Measurements from ENCODE around the gene GNAI3. TPM values are rescaled to one million over a fixed set of nuclear protein-coding genes. Genes with fewer than 3 reads are reported as not detected.

GNAI3 gene
- polyA plus RNA-seq (ENCODE audit: insufficient read length in 10 of 10): 1 to 10 TPM; 6.7 to 9.7 (median 8.2) TPM
- long read RNA-seq, donor 1, full-length matches to known transcripts: 19 of 19 reads
- long read RNA-seq, donor 1, partial matches to known transcripts: 0 of 19 reads
- long read RNA-seq, donor 1, other reads (novel, unspliced or antisense): 0 of 19 reads
- long read RNA-seq, donor 2, full-length matches to known transcripts: 23 of 23 reads
- long read RNA-seq, donor 2, partial matches to known transcripts: 0 of 23 reads
- long read RNA-seq, donor 2, other reads (novel, unspliced or antisense): 0 of 23 reads
- long read RNA-seq, donor 3: 0 reads
- long read RNA-seq, donor 4, full-length matches to known transcripts: 16 of 16 reads
- long read RNA-seq, donor 4, partial matches to known transcripts: 0 of 16 reads
- long read RNA-seq, donor 4, other reads (novel, unspliced or antisense): 0 of 16 reads
- long read RNA-seq, donor 5, full-length matches to known transcripts: 27 of 220 reads
- long read RNA-seq, donor 5, partial matches to known transcripts: 79 of 220 reads
- long read RNA-seq, donor 5, other reads (novel, unspliced or antisense): 114 of 220 reads
- long read RNA-seq, donor 6, full-length matches to known transcripts: 20 of 25 reads
- long read RNA-seq, donor 6, partial matches to known transcripts: 5 of 25 reads
- long read RNA-seq, donor 6, other reads (novel, unspliced or antisense): 0 of 25 reads
- long read RNA-seq, donor 7, full-length matches to known transcripts: 14 of 14 reads
- long read RNA-seq, donor 7, partial matches to known transcripts: 0 of 14 reads
- long read RNA-seq, donor 7, other reads (novel, unspliced or antisense): 0 of 14 reads
- long read RNA-seq, donor 8, full-length matches to known transcripts: 13 of 18 reads
- long read RNA-seq, donor 8, partial matches to known transcripts: 5 of 18 reads
- long read RNA-seq, donor 8, other reads (novel, unspliced or antisense): 0 of 18 reads
- long read RNA-seq, donor 9, full-length matches to known transcripts: 2 of 2 reads
- long read RNA-seq, donor 9, partial matches to known transcripts: 0 of 2 reads
- long read RNA-seq, donor 9, other reads (novel, unspliced or antisense): 0 of 2 reads

DNA sequence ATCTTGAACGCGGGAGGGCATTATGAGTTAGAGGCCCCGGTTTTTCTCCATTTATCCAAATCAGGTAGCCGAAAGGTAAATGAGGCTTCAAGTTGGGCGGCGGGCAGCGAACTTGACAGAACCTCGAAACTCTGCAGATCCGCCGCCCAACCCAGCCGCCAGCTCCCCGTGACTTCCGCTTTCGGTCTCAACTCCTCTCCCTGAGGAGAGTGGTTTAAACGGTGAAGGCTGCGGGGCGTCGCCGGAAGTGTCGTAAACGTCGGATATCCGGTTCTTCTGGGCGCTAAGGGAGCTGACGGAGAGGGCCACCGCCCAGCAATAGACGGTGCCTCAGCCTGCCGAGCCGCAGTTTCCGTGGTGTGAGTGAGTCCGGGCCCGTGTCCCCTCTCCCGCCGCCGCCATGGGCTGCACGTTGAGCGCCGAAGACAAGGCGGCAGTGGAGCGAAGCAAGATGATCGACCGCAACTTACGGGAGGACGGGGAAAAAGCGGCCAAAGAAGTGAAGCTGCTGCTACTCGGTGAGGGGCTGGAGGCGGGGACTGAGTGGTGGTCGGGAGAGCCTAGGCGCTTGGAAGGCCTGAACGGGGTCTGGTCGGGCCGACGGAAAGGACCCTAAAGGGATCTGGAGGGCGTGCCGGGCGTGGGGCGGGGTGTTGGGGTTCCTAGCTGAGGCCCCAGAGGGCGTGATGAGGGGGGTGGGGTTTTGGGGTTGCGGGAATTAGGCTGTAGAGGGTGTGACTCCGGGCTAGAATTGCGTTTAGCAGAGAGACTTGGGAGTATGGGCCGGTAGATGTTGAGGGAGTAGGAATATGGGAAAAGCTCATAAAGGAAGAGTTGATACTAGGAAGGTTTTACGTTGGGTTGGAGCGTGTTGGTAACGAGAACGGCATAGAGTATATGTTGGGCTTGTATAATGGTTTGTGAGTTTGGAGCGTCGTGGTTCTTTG is at the start of gene GNAI3:
GNAI3 (plus strand) TSS at position 295 of the 947 bp plus-strand sequence; CDS start at position 401, 106 bp downstream.
- DNase-seq: peak; percentile 96 to 99 (median 98)

DNA sequence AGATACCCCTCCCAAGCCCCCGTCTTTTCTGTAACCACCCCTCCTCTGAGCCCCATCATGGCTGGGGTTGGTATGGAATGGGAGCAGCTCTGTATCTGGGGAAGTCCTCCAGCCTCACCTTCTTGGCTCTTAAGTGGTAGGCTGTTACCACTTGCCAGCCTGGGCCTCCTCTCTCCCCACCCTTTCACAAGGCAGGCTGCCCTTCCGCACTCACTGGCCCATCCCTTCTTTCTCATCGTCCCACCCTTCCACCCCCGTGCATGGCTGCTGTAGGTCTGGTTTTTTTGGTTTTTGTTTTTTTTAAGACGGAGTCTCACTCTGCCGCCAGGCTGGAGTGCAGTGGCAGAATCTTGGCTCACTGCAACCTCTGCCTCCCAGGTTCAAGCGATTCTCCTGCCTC is 49.3 kb upstream of the GNAI3 start:
- DNase-seq: no peak

- DNase-seq: no peak
Measured at GRCh38 chr1:109499661-109500536, 48.5 kb upstream of the GNAI3 start.

GRCh38 chr1:109500941-109501381 is 47.5 kb upstream of the GNAI3 start:
- DNase-seq: peak in 1 of 3 donors; percentile 31

DNA sequence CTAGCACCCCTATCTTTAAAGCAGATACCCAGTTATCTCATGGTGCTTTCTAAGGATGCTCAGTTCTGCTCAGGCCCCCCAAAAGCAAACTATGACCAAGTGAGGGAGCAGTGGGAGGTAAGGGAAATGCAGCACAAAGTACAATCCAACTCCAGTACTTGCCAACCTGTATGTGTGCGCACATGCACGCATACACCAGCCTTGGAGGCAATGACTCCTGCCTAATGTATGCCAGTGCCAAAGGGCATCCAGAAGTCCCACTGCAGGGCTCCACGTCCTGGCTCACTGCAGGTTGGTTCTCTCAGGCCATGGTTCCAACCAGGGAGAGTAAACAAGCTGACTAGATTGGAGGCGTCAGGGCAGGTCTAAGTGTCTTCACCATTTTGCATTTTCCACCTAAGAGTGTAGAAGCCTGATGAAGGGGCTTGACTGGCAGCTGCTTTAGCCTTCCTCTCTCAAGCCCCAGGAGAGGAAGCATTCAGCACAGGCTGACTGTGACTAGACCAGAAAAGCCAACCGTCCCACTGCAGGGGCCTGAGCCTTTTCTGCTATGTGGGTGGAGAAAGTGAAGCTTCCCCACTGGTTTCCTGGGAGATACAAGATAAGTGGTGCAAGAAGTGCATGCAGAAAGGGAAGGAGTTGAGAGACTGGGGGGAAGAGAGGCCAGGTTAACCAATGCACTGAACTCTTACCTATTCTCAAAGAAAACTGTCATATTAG is 46.6 kb upstream of the GNAI3 start:
- DNase-seq: no peak

GRCh38 chr1:109502364-109502851 is 46.0 kb upstream of the GNAI3 start:
- DNase-seq: no peak

DNA sequence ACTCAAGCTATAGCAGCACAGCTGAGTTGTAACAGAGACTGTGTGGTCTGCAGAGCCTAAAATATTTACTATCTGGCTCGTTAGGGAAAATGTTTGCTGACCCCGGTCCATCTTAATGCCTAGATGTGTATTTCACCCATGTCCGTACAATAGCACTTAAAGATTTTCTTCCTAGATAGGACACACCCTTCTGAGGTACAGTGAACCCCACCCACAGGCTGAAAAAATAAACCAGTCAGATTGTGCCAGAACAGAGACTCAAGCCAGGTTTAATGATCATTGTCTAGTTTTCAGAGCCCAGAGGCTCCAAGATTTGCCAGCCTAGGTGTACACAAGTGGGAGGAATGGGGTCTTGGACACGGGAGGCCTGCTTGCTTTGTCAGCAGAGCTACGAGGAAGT is 44.5 kb upstream of the GNAI3 start:
- no peak for DNase-seq

- no peak for DNase-seq
Measured at GRCh38 chr1:109504974-109505373, 43.4 kb upstream of the GNAI3 start.

GRCh38 chr1:109508001-109508872 is 40.2 kb upstream of the GNAI3 start:
- no peak for DNase-seq

DNA sequence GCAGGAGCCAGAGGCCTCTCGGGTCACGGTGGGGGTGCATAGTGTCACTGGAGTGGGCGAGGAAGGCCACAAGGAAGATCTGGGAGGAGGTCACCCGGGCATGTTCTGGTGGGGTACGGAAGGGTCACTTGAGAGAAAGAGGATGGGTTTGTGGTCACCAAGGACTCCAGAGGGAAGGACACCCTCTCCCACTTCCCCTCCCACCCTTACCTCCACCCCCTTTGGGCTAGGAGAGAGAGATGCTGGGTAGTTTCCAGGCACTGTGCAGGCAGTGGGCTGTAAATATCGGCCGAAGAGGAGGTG is 39.6 kb upstream of the GNAI3 start:
- no peak for DNase-seq

GRCh38 chr1:109509176-109510134 is 39.0 kb upstream of the GNAI3 start, which contains the start of gene AMIGO1:
Gene AMIGO1 (minus strand): TSS chr1:109509727. CDS start chr1:109508912, 815 bp downstream.
- peak; percentile 62 to 90 (median 85) for DNase-seq

DNA sequence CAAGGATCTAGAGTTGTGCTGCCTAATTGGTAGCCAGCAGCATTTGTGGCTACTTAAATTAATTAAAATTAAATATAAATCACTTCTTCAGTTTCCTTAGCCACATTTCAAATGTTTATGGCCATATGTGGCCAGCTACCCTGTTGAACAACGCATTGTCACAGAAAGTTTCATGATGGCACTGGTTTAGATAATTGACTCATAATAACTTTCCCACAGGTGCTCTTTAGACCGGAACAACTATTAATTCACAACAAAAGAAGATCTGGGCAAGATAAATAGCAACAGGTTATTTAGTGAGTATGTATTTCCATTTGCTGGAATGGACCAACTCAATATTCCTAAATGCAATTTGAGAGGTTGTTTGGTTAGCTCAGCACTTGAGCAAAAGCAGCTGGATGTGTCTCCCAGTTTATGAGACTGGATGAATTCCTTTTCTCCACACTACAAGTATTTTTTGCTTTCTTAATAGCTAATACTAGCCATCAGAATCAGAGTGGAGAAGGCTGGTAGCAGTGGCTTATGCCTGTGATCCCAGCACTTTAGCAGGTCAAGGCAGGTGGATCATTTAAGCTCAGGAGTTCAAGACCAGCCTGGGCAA is 35.2 kb upstream of the GNAI3 start:
- no peak for DNase-seq

DNA sequence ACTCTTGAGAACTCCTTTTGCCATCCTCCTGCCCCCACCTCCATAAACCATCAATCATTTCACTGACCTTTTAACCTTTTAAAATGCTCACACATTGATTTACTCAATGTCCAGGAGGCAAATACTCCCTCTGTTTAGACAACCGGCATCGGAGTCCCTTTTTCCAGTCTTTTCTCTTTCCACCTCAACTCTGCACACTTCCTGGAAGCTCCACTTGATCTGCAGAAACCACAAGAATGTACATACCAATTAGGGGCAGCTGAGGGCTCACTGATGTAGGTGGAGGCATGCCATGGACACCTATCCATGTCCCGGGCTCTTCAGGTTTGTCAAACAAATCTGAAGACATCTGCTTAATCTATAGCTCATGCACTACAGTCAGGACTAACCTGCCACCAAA is 33.6 kb upstream of the GNAI3 start:
- DNase-seq: no peak

DNA sequence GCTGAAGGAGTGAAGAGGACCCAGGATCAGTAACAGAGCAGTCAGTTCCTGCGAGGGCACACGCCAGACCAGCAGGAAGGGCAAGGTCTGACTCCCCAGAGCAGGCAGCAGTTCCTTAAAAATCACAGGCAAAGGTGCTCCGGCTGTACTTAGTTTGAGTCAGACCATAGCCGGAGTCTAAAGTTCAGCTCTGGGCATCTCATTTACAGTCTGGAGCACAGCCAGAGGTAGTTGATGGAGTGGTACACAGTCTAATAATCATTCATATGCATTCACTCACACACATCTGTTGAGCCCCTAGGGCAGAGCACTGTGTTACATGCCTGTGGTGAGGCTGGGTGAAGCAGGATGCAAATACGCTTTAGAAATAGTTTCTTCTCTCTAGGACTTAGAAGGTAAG is 31.5 kb upstream of the GNAI3 start:
- DNase-seq: no peak

DNA sequence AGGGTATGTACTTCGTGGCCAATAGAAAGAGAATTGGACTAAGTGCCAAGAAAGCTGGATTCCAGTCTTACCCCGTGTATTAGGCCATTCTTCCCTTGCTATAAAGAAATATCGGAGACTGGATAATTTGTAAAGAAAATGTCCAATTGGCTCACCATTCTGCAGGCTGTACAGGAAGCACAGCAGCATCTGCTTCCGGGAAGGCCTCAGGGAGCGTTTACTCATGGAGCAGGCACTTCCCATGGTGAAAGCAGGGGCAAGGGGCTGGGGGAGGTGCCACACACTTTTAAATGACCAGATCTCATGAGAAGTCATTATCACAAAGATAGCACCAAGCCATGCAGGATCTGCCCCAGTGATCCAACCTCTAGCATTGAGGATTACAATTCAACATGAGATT is 31.1 kb upstream of the GNAI3 start:
- no peak for DNase-seq
